HEK293 (cell line): ENCODE results near the gene SETD2.
A peak's percentile ranks its signal among the peaks of the same experiment; 100 is the strongest.

ENCODE experiments used
- CTCF ChIA-PET: fragments of 350-600 bp; formaldehyde crosslinking; extraction: SDS; loops from one replicate; lab custom pipeline; 2021; ENCODE audit warnings: antibody characterized with exemption; lab: Yijun Ruan, JAX
- POLR2A ChIA-PET: fragments of 300-600 bp; formaldehyde crosslinking; extraction: SDS; loops from one replicate; lab custom pipeline; 2020; ENCODE audit warnings: antibody characterized with exemption, inconsistent platforms; lab: Yijun Ruan, JAX
- H3K27ac ChIP-seq: fragments of 200-500 bp; sonication (Bioruptor generic); 2 replicates; pipeline ENCODE4 v1.5.1; 2014; ENCODE audit warnings: low read depth, low read length, control low read depth, inconsistent platforms; ENCODE audit errors: extremely low read depth
- H3K36me3 ChIP-seq, 2 experiments: fragments of 200-500 bp in 1 of 2; sonication (Bioruptor generic) in 1 of 2; 1 replicate in 1 of 2; 2 replicates in 1 of 2; pipeline ENCODE4 v1.5.1; 2014 to 2017; ENCODE audit warnings: inconsistent platforms in 2 of 2, low read length in 2 of 2; ENCODE audit not compliant: control insufficient read depth in 2 of 2, insufficient read depth in 1 of 2
- H3K4me1 ChIP-seq: fragments of 200-500 bp; sonication (Bioruptor generic); 2 replicates; pipeline ENCODE4 v1.5.1; 2014; ENCODE audit warnings: mild to moderate bottlenecking, low read length, inconsistent platforms; ENCODE audit not compliant: control insufficient read depth, insufficient read depth
- H3K4me3 ChIP-seq: 2 replicates; pipeline ENCODE4 v1.5.1; 2011; ENCODE audit warnings: low read depth, mild to moderate bottlenecking, control low read depth, low read length, moderate library complexity
- H3K9me3 ChIP-seq: fragments of 200-500 bp; sonication (Bioruptor generic); 2 replicates; pipeline ENCODE4 v1.5.1; 2014; ENCODE audit warnings: low read depth, low read length, inconsistent platforms; ENCODE audit not compliant: control insufficient read depth, insufficient read depth
- PRDM10 ChIP-seq: fragments of 450-650 bp; formaldehyde crosslinking; IDR thresholded peaks from 2 replicates; pipeline ENCODE4 v1.5.1; 2016; ENCODE audit warnings: missing biosample characterization, missing genetic modification characterization
- SCRT2 ChIP-seq: fragments of 450-650 bp; formaldehyde crosslinking; IDR thresholded peaks from 2 replicates; pipeline ENCODE4 v1.5.1; 2016; ENCODE audit warnings: missing biosample characterization, missing genetic modification characterization
- ZBTB21 ChIP-seq: fragments of 450-650 bp; formaldehyde crosslinking; IDR thresholded peaks from 2 replicates; pipeline ENCODE4 v1.5.1; 2017; ENCODE audit warnings: missing biosample characterization, missing genetic modification characterization
- ZNF133 ChIP-seq: fragments of 450-650 bp; formaldehyde crosslinking; IDR thresholded peaks from 2 replicates; pipeline ENCODE4 v1.5.1; 2016; ENCODE audit warnings: missing biosample characterization, missing genetic modification characterization
- ZNF148 ChIP-seq: fragments of 450-650 bp; formaldehyde crosslinking; IDR thresholded peaks from 2 replicates; pipeline ENCODE4 v1.5.0; 2017; ENCODE audit warnings: missing biosample characterization, missing genetic modification characterization, borderline replicate concordance
- ZNF18 ChIP-seq: fragments of 450-650 bp; formaldehyde crosslinking; IDR thresholded peaks from 2 replicates; pipeline ENCODE4 v1.5.1; 2016; ENCODE audit warnings: missing biosample characterization, missing genetic modification characterization
- ZNF184 ChIP-seq: fragments of 450-650 bp; IDR thresholded peaks from 2 replicates; pipeline ENCODE4 v1.5.1; 2018; ENCODE audit warnings: missing biosample characterization, mild to moderate bottlenecking, missing genetic modification characterization
- ZNF394 ChIP-seq: fragments of 450-650 bp; formaldehyde crosslinking; IDR thresholded peaks from 2 replicates; pipeline ENCODE4 v1.5.1; 2016; ENCODE audit warnings: missing biosample characterization, missing genetic modification characterization, mild to moderate bottlenecking, moderate library complexity, borderline replicate concordance
- ZNF433 ChIP-seq: fragments of 450-650 bp; formaldehyde crosslinking; IDR thresholded peaks from 2 replicates; pipeline ENCODE4 v1.5.1; 2016; ENCODE audit warnings: missing biosample characterization, missing genetic modification characterization, low read depth
- ZNF548 ChIP-seq: fragments of 450-650 bp; formaldehyde crosslinking; IDR thresholded peaks from 2 replicates; pipeline ENCODE4 v1.5.1; 2016; ENCODE audit warnings: missing biosample characterization, missing genetic modification characterization
- ZNF549 ChIP-seq: fragments of 450-650 bp; IDR thresholded peaks from 2 replicates; pipeline ENCODE4 v1.5.1; 2018; ENCODE audit warnings: missing biosample characterization, missing genetic modification characterization, mild to moderate bottlenecking, inconsistent platforms, moderate library complexity
- ZNF626 ChIP-seq: fragments of 450-650 bp; sonication (Bioruptor Pico); formaldehyde crosslinking; IDR thresholded peaks from 2 replicates; pipeline ENCODE4 v1.5.1; 2018; ENCODE audit warnings: missing biosample characterization, missing genetic modification characterization, inconsistent platforms

Gene SETD2

GRCh38 chr3:47159820-47160219, 4.1 kb downstream of the SETD2 start:
- ChIA-PET POLR2A (interaction anchor here (0.6 to 0.7 kb wide), 3 partner anchors 38 to 265 kb away, joined by 3 to 6 read pairs (median 3); no protein-coding TSS in a partner anchor), CTCF (interaction anchor here (0.7 kb wide), 3 partner anchors 140 to 1274 kb away, joined by 4 to 7 read pairs (median 4); no protein-coding TSS in a partner anchor)
- no peak for TF ChIP-seq ZNF626 (tag by site-specific recombination)
- peak; percentile 95 for TF ChIP-seq PRDM10 (tag by site-specific recombination)
- TF ChIP-seq ZNF18 (tag by site-specific recombination): peak; percentile 79
- peaks cover 0 to 4% of the 10 kb centered on the region in 2 experiments; a peak in 1 of 3 replicates for H3K36me3 ChIP-seq
- no peak overlapping the region for H3K4me3 ChIP-seq
- no peaks in the 10 kb centered on the region; the same call in 1 of the 2 replicates for H3K4me1 ChIP-seq
- H3K9me3 ChIP-seq: no peaks in the 10 kb centered on the region
- no peak overlapping the region for H3K27ac ChIP-seq

- Histone ChIP-seq H3K27ac (no peak overlapping the region), H3K9me3 (no peaks in the 10 kb centered on the region), H3K36me3 (peaks cover 0 to 4% of the 10 kb centered on the region in 2 experiments; a peak in 1 of 3 replicates), H3K4me3 (no peak overlapping the region), H3K4me1 (no peaks in the 10 kb centered on the region; the same call in 1 of the 2 replicates)
- POLR2A ChIA-PET: no interaction called here
- no peak for TF ChIP-seq ZNF433
- no peak for TF ChIP-seq ZNF394
- TF ChIP-seq ZNF548 (tag by site-specific recombination): no peak
- TF ChIP-seq ZNF148 (tag by site-specific recombination): no peak
- no peak for TF ChIP-seq ZNF184 (tag by site-specific recombination)
- peak; percentile 64 for TF ChIP-seq ZNF133
- no peak for TF ChIP-seq ZBTB21 (tag by site-specific recombination)
- CTCF ChIA-PET: no interaction called here
Observed at GRCh38 chr3:47158208-47158607, 5.7 kb downstream of the SETD2 start.

GRCh38 chr3:47156396-47156795, 7.5 kb downstream of the SETD2 start:
- H3K4me3 ChIP-seq: no peak overlapping the region
- CTCF ChIA-PET: interaction anchor here (0.6 kb wide), 1 partner anchor 549 kb away, joined by 3 read pairs; no protein-coding TSS in a partner anchor
- peak; percentile 36; the same call in 1 of the 2 replicates for TF ChIP-seq SCRT2 (tag by site-specific recombination)
- no peak for TF ChIP-seq ZNF549 (tag by site-specific recombination)

More at GRCh38 chr3:47156396-47156795, 7.5 kb downstream of the SETD2 start:
- POLR2A ChIA-PET: interaction anchor here (0.6 to 0.7 kb wide), 2 partner anchors 8 to 180 kb away, joined by 4 read pairs; no protein-coding TSS in a partner anchor
- Histone ChIP-seq H3K27ac (no peak overlapping the region), H3K36me3 (peaks cover 0 to 4% of the 10 kb centered on the region in 2 experiments; a peak in 1 of 3 replicates), H3K9me3 (no peaks in the 10 kb centered on the region), H3K4me1 (no peaks in the 10 kb centered on the region; the same call in 1 of the 2 replicates)
